HepG2 (cell line): Measurements from ENCODE around the gene TPX2.

Experiments
- CEBPB ChIP-seq: IDR thresholded peaks from 2 replicates; pipeline ENCODE4 v1.6.1; 2011; ENCODE audit warnings: low read depth, low read length, improper control_type of control experiment, borderline replicate concordance
- ELF1 ChIP-seq: sonication (generic); formaldehyde crosslinking; IDR thresholded peaks from 2 replicates; pipeline ENCODE4 v1.4.0; 2020; ENCODE audit warnings: missing genetic modification reagents
- GLI4 ChIP-seq: sonication (generic); formaldehyde crosslinking; IDR thresholded peaks from 2 replicates; pipeline ENCODE4 v1.5.1; 2020; ENCODE audit warnings: missing genetic modification reagents, mild to moderate bottlenecking, moderate library complexity, borderline replicate concordance
- RERE ChIP-seq: IDR thresholded peaks from 2 replicates; pipeline ENCODE4 v1.6.1; 2016; ENCODE audit warnings: low read depth, missing genetic modification reagents, missing compliant biosample characterization
- RXRA ChIP-seq: sonication (generic); formaldehyde crosslinking; IDR thresholded peaks from 2 replicates; pipeline ENCODE4 v1.5.1; 2020; ENCODE audit warnings: missing genetic modification reagents
- ZBTB1 ChIP-seq: sonication (generic); formaldehyde crosslinking; IDR thresholded peaks from 2 replicates; pipeline ENCODE4 v1.4.0; 2020; ENCODE audit warnings: missing genetic modification reagents, borderline replicate concordance
- ZKSCAN1 ChIP-seq: fragments of 150-350 bp; IDR thresholded peaks from 2 replicates; pipeline ENCODE4 v1.6.1; 2014; ENCODE audit warnings: low read length
- ZNF556 ChIP-seq: sonication (generic); formaldehyde crosslinking; IDR thresholded peaks from 2 replicates; pipeline ENCODE4 v1.4.0; 2020; ENCODE audit warnings: mild to moderate bottlenecking, missing genetic modification reagents, borderline replicate concordance
- ZZZ3 ChIP-seq: sonication (generic); formaldehyde crosslinking; IDR thresholded peaks from 2 replicates; pipeline ENCODE4 v1.4.0; 2020; ENCODE audit warnings: missing genetic modification reagents, mild to moderate bottlenecking, borderline replicate concordance

GRCh38 chr20:31842471-31843157 lies 103.5 kb downstream of the TPX2 start:
- TF ChIP-seq RXRA (CRISPR knock-in tag) (no peak), ELF1 (CRISPR knock-in tag) (no peak), ZBTB1 (no peak), ZZZ3 (no peak), GLI4 (CRISPR knock-in tag) (no peak), CEBPB (no peak), ZNF556 (CRISPR knock-in tag) (no peak), RERE (CRISPR knock-in tag) (no peak), ZKSCAN1 (no peak)
